Astrocyte (in vitro differentiated cells and primary cell): ENCODE data around the gene PPM1G. TPM values are rescaled to one million over a fixed set of nuclear protein-coding genes. Genes with fewer than 3 reads are reported as not detected.
A peak's percentile ranks its signal among the peaks of the same experiment; 100 is the strongest.

Source experiments
- DNase-seq: peaks from one replicate; pipeline ENCODE4 v3.0.0-alpha.2; 2010; ENCODE audit warnings: low read depth
- FAIRE-seq: peaks from 2 replicates; lab custom pipeline; 2011; peaks lifted over from hg19 to GRCh38; lab: Jason Lieb, UNC
- H2AFZ ChIP-seq: 2 replicates; pipeline ENCODE4 v1.6.0; 2012; ENCODE audit warnings: low read depth, low read length, inconsistent platforms
- H3K27ac ChIP-seq: 2 replicates; pipeline ENCODE4 v1.5.1; 2011; ENCODE audit warnings: low read depth, low read length, inconsistent platforms
- H3K27me3 ChIP-seq: 2 replicates; pipeline ENCODE4 v1.6.0; 2011; ENCODE audit warnings: low read length, inconsistent platforms; ENCODE audit not compliant: insufficient read depth
- H3K36me3 ChIP-seq: 2 replicates; pipeline ENCODE4 v1.5.1; 2011; ENCODE audit warnings: low read length, inconsistent platforms; ENCODE audit not compliant: insufficient read depth
- H3K4me1 ChIP-seq: 2 replicates; pipeline ENCODE4 v1.5.1; 2011; ENCODE audit warnings: low read length, inconsistent platforms; ENCODE audit not compliant: insufficient read depth
- H3K4me2 ChIP-seq: 2 replicates; pipeline ENCODE4 v1.6.0; 2012; ENCODE audit warnings: low read length, inconsistent platforms
- H3K4me3 ChIP-seq: 2 replicates; pipeline ENCODE4 v1.5.1; 2011; ENCODE audit warnings: low read depth, mild to moderate bottlenecking, low read length, inconsistent platforms; ENCODE audit not compliant: insufficient read depth
- H3K79me2 ChIP-seq: 2 replicates; pipeline ENCODE4 v1.6.0; 2012; ENCODE audit warnings: mild to moderate bottlenecking, low read length, inconsistent platforms; ENCODE audit not compliant: insufficient read depth
- H3K9ac ChIP-seq: 2 replicates; pipeline ENCODE4 v1.6.0; 2012; ENCODE audit warnings: mild to moderate bottlenecking, low read length, inconsistent platforms
- H3K9me3 ChIP-seq: 2 replicates; pipeline ENCODE4 v1.5.1; 2012; ENCODE audit warnings: low read depth, mild to moderate bottlenecking, low read length, inconsistent platforms; ENCODE audit not compliant: insufficient read depth
- H4K20me1 ChIP-seq: 2 replicates; pipeline ENCODE4 v1.6.0; 2012; ENCODE audit warnings: low read length, inconsistent platforms; ENCODE audit not compliant: insufficient read depth
- H3K27ac Mint-ChIP-seq: one replicate; pipeline ENCODE4 v1.8.0; 2021; ENCODE audit warnings: mild to moderate bottlenecking, mixed read lengths; ENCODE audit not compliant: unreplicated experiment
- H3K27me3 Mint-ChIP-seq: one replicate; pipeline ENCODE4 v1.8.0; 2021; ENCODE audit warnings: low read depth, mixed read lengths; ENCODE audit not compliant: unreplicated experiment
- H3K36me3 Mint-ChIP-seq: one replicate; pipeline ENCODE4 v1.8.0; 2021; ENCODE audit warnings: low read depth, mixed read lengths; ENCODE audit not compliant: unreplicated experiment
- H3K4me1 Mint-ChIP-seq: one replicate; pipeline ENCODE4 v1.8.0; 2021; ENCODE audit warnings: low read depth, mixed read lengths; ENCODE audit not compliant: unreplicated experiment
- H3K4me3 Mint-ChIP-seq: one replicate; pipeline ENCODE4 v1.8.0; 2021; ENCODE audit warnings: mild to moderate bottlenecking, moderate library complexity, mixed read lengths; ENCODE audit not compliant: unreplicated experiment
- H3K9me3 Mint-ChIP-seq: one replicate; pipeline ENCODE4 v1.8.0; 2021; ENCODE audit warnings: mild to moderate bottlenecking, mixed read lengths; ENCODE audit not compliant: unreplicated experiment
- EZH2 ChIP-seq: IDR thresholded peaks from 2 replicates; pipeline ENCODE4 v1.6.1; 2012; ENCODE audit warnings: mild to moderate bottlenecking, low read length, inconsistent platforms; ENCODE audit not compliant: insufficient read depth
- total RNA-seq: library from RNA; stranded (reverse); gene quantifications from 2 replicates; pipeline ENCODE4 v1.2.1, GENCODE V29; 2021
- TF ChIP-seq, protein P1 (sequence below): IDR thresholded peaks from 2 replicates; pipeline ENCODE4 v1.5.1; 2011; ENCODE audit warnings: low read depth, mild to moderate bottlenecking, inconsistent platforms, low read length, moderate library complexity; ENCODE audit not compliant: insufficient read depth

The PPM1G gene
- total RNA-seq, 1 donor from 2014 or later = 79.0 TPM

DNA sequence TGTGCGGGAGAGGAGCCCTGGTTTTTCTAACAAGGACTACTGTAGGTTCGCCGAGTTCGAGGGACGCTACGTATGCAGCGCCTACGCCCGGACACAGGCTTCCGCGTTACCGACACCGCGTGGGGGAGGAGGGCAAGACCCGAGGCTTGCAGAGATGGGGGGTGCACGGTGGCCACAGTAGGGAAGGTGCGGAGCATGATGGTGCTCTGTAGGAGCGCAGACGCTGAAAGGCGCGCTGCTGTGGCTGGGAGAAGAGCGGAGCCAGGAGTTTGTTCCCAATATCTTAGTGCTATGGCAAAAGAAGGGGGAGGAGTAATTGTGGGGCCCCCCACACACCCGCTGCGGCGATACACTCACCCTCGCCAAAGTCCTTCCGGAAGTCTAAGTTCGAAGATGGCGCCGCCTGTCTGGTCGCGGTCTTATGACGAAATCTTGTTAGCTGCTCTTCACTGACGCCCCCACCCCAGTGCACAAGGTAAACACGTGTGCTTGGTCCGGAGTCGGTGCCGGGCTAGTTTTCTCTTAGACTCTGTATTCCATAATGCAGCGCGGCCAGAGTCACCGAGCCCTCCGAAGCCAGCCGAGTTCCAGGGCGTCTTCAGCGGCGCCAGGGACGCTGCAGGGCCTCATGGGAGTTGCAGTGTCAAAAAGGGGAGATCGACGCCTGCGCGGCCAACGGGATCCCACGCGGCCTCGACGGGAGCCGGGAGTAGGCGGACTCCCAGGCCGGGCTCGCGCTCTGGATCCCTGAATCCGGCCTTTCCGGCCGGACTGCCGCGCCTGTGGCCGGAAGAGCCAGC lies 52.8 kb downstream of the PPM1G start, which contains the start of gene GTF3C2:
Gene GTF3C2, minus strand, starts transcription at position 383 of the 800 bp plus-strand sequence. CDS start 13,210 bp downstream, outside the sequence.
- H3K36me3 Mint-ChIP-seq = peaks cover 1% of the 10 kb centered on the region
- peaks cover 26% of the 10 kb centered on the region for H3K4me1 Mint-ChIP-seq
- Histone ChIP-seq H3K4me2 (peak within 1 kb of the TSS; percentile 93), H3K27ac (peak within 1 kb of the TSS; percentile 85), H4K20me1 (peaks cover 9% of the 10 kb centered on the region), H3K4me1 (peaks cover 5% of the 10 kb centered on the region), H3K4me3 (peak within 1 kb of the TSS; percentile 98), H3K9ac (peak within 1 kb of the TSS; percentile 88), H3K9me3 (no peaks in the 10 kb centered on the region), H3K36me3 (no peaks in the 10 kb centered on the region), H3K27me3 (no peaks in the 10 kb centered on the region), H3K79me2 (peaks cover 70% of the 10 kb centered on the region), H2AFZ (peak within 1 kb of the TSS; percentile 86)
- peak; percentile 96 for DNase-seq
- peaks cover 3% of the 10 kb centered on the region for H3K9me3 Mint-ChIP-seq
- TF ChIP-seq, protein P1, sequence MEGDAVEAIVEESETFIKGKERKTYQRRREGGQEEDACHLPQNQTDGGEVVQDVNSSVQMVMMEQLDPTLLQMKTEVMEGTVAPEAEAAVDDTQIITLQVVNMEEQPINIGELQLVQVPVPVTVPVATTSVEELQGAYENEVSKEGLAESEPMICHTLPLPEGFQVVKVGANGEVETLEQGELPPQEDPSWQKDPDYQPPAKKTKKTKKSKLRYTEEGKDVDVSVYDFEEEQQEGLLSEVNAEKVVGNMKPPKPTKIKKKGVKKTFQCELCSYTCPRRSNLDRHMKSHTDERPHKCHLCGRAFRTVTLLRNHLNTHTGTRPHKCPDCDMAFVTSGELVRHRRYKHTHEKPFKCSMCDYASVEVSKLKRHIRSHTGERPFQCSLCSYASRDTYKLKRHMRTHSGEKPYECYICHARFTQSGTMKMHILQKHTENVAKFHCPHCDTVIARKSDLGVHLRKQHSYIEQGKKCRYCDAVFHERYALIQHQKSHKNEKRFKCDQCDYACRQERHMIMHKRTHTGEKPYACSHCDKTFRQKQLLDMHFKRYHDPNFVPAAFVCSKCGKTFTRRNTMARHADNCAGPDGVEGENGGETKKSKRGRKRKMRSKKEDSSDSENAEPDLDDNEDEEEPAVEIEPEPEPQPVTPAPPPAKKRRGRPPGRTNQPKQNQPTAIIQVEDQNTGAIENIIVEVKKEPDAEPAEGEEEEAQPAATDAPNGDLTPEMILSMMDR = no peak
- TF ChIP-seq EZH2 = no peak
- no peaks in the 10 kb centered on the region for H3K27me3 Mint-ChIP-seq
- H3K4me3 Mint-ChIP-seq = peak within 1 kb of the TSS; percentile 98
- FAIRE-seq = no peak
- peak within 1 kb of the TSS; percentile 97 for H3K27ac Mint-ChIP-seq

GRCh38 chr2:27356056-27356381 lies 53.4 kb downstream of the PPM1G start:
- Mint-ChIP-seq H3K36me3 (peaks cover 1% of the 10 kb centered on the region), H3K4me3 (peak overlapping the region; percentile 98), H3K27me3 (no peaks in the 10 kb centered on the region), H3K9me3 (peaks cover 3% of the 10 kb centered on the region), H3K4me1 (peaks cover 26% of the 10 kb centered on the region), H3K27ac (peak overlapping the region; percentile 97)
- peak overlapping the region; percentile 88 for H3K9ac ChIP-seq
- H3K27me3 ChIP-seq = no peaks in the 10 kb centered on the region
- no peaks in the 10 kb centered on the region for H3K9me3 ChIP-seq
- H3K4me1 ChIP-seq = peaks cover 5% of the 10 kb centered on the region
- DNase-seq (peak; percentile 47), FAIRE-seq (no peak)
- peak overlapping the region; percentile 93 for H3K4me2 ChIP-seq
- H4K20me1 ChIP-seq = peaks cover 12% of the 10 kb centered on the region
- peak overlapping the region; percentile 85 for H3K27ac ChIP-seq
- TF ChIP-seq, protein P1 = no peak
- no peak for TF ChIP-seq EZH2
- H3K79me2 ChIP-seq = peaks cover 75% of the 10 kb centered on the region
- peak overlapping the region; percentile 98 for H3K4me3 ChIP-seq
- no peaks in the 10 kb centered on the region for H3K36me3 ChIP-seq
- H2AFZ ChIP-seq = peak overlapping the region; percentile 86

- Histone ChIP-seq H3K4me3 (no peak overlapping the region), H2AFZ (no peak overlapping the region), H3K79me2 (peaks cover 86% of the 10 kb centered on the region), H3K27ac (no peak overlapping the region), H3K4me2 (peak overlapping the region; percentile 19), H3K4me1 (peaks cover 5% of the 10 kb centered on the region), H3K27me3 (no peaks in the 10 kb centered on the region), H3K9me3 (no peaks in the 10 kb centered on the region), H4K20me1 (peaks cover 16% of the 10 kb centered on the region), H3K9ac (no peak overlapping the region), H3K36me3 (no peaks in the 10 kb centered on the region)
- Mint-ChIP-seq H3K9me3 (peaks cover 3% of the 10 kb centered on the region), H3K4me1 (peaks cover 26% of the 10 kb centered on the region), H3K27me3 (no peaks in the 10 kb centered on the region), H3K36me3 (peaks cover 1% of the 10 kb centered on the region), H3K4me3 (peak overlapping the region; percentile 98), H3K27ac (peak overlapping the region; percentile 94)
- no peak for DNase-seq
- no peak for FAIRE-seq
- TF ChIP-seq EZH2 = no peak
- TF ChIP-seq, protein P1 = no peak
Observed at GRCh38 chr2:27354597-27354927, 54.8 kb downstream of the PPM1G start.
